Measurements from ENCODE around the gene GPR173. TPM values are rescaled to one million over a fixed set of nuclear protein-coding genes. Genes with fewer than 3 reads are reported as not detected.

GPR173 gene
- total RNA-seq, 4 donors from 2014 or later = 0.33 to 1.1 (median 0.73) TPM

DNA sequence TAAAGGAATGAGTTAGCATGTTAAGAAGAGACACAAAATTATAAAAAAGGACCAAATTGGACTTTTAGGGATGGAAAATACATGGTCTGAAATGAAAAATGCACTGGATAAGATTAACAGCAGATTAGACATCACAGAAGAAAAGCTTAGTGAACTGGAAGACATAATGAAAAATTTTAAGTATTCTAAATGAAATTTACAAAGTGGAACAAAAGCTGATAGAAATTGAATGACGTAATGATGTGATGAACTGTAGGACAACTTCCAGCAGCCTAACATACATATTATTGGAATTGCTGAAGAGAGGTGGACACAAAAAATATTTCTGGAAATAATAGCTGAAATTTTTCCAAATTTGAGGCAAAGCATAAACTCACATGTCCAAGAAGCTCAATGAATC lies 39.6 kb upstream of the GPR173 start:
- TF ChIP-seq, protein P1, sequence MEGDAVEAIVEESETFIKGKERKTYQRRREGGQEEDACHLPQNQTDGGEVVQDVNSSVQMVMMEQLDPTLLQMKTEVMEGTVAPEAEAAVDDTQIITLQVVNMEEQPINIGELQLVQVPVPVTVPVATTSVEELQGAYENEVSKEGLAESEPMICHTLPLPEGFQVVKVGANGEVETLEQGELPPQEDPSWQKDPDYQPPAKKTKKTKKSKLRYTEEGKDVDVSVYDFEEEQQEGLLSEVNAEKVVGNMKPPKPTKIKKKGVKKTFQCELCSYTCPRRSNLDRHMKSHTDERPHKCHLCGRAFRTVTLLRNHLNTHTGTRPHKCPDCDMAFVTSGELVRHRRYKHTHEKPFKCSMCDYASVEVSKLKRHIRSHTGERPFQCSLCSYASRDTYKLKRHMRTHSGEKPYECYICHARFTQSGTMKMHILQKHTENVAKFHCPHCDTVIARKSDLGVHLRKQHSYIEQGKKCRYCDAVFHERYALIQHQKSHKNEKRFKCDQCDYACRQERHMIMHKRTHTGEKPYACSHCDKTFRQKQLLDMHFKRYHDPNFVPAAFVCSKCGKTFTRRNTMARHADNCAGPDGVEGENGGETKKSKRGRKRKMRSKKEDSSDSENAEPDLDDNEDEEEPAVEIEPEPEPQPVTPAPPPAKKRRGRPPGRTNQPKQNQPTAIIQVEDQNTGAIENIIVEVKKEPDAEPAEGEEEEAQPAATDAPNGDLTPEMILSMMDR (IDR thresholded peaks at IDR 0.05; ENCODE audit: low read depth) = no peak

DNA sequence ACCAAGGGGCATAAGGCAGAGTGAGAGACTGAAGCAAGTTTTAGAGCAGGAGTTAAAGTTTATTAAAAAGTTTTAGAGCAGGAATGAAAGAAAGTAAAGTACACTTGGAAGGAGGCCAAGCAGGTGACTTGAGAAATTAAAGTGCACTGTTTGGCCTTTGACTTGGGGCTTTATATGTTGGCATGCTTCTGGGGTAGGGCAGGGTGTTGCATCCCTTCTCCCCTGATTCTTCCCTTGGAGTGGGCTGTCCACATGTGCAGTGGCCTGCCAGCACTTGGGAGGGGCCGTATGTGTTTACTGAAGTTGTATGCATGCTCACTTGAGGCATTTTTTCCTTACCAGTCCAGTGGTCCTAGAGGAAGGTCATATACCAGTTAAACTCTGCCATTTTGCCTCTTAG lies 35.3 kb upstream of the GPR173 start:
- TF ChIP-seq, protein P1 (IDR thresholded peaks at IDR 0.05; ENCODE audit: low read depth) = no peak

DNA sequence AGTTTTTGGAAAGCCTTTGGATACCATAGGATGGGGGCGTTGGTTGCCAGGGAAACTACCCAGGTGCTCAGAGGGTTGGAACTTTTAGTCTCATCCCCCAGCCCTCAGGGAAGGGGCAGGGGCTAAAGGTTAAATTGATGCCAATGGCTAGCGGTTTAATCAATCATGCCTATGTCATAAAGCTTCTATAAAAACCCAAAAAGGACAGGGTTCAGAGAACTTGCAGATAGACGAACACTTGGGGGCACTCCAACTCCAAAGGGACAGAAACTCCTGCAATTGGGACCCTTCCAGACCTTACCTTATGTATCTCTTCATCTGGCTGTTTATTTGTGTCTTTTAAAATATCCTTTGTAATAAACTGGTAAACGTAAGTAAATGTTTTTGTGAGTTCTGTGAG lies 30.0 kb upstream of the GPR173 start:
- TF ChIP-seq, protein P1 (IDR thresholded peaks at IDR 0.05; ENCODE audit: low read depth) = no peak

DNA sequence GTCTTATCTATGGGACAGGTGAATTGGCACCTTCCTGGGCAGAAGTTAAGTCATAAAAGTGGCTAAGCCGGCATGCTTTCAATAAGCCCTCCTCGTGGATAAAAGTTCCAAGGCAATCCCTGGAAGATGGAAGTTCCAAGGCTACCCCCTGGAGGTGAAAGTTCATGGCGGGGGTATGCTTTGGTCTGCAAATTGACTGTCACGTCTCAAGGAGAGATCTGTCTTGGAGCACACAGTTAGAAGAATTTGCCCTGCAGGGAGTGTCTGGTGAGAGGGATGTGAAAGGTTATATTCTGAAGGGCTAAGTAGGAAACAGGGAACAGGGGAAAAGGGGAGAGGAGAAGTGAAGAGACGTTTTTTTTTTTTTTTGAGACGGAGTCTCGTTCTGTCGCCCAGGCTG lies 26.2 kb upstream of the GPR173 start:
- TF ChIP-seq, protein P1 (IDR thresholded peaks at IDR 0.05; ENCODE audit: low read depth) = no peak

DNA sequence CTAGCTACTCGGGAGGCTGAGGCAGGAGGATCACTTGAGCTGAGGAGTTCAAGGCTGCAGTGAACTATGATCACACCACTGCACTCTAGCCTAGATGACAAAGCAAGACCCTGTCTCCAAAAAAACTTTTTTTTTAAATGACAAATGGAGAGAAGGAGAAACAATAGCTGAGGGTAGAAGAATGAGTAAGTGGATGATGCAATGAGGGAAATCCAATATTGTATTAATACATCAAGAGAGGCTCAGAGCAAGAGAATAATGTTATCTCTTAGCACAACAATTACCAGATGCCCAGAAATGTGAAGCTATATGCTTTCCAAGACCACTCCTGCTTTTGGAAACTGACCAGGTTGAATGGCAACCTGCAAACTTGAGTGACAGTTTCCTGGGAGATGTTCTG lies 19.9 kb upstream of the GPR173 start:
- TF ChIP-seq, protein P1 (IDR thresholded peaks at IDR 0.05; ENCODE audit: low read depth) = no peak

DNA sequence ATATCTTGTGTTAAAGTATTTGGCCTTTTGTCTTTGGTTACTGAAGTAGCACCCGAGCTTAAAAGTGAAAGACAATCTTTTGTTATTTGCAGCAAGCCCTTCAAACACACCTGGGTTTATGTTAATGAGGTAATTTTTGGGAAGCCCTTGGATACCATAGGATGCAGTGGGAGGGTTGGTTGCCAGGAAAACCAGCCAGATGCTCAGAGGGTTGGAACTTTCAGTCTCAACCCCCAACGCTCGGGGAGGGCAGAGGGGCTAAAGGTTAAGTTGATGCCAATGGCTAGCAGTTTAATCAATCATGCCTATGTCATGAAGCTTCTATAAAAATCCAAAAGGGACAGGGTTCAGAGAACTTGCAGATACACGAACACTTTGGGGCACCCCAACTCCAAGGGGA lies 17.2 kb upstream of the GPR173 start:
- TF ChIP-seq, protein P1 (IDR thresholded peaks at IDR 0.05; ENCODE audit: low read depth) = no peak

DNA sequence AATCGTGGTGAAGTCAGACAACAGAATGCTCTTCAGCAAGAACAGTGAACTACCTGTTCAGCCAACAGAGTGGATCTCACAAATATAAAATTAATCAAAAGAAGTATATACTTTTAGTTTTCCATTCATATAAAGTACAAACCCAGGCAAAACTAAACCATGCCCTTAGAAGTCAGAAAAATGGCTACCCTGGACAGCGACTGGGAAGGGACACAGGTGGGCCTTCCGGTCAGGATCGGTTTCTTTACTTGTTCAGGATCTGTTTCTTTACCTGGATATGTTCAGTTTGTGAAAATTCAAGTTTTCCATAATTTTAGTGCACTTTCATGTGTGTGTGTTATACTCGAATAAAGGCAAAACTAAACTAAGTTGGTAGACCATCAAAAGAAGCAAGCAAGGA lies 12.4 kb upstream of the GPR173 start:
- TF ChIP-seq, protein P1 (IDR thresholded peaks at IDR 0.05; ENCODE audit: low read depth) = no peak
